HepG2 (cell line): ENCODE measurements around the gene GLB1L3. TPM values are rescaled to one million over a fixed set of nuclear protein-coding genes. Genes with fewer than 3 reads are reported as not detected.

Experiments used
- KLF16 ChIP-seq, 2 experiments: sonication (generic) in 1 of 2; formaldehyde crosslinking in 1 of 2; IDR thresholded peaks; 2 replicates each; pipeline versions ENCODE4 v1.6.1 to v1.8.0; 2016 to 2023; ENCODE audit warnings: missing genetic modification reagents in 2 of 2, missing compliant biosample characterization in 1 of 2
- KLF9 ChIP-seq: IDR thresholded peaks from 2 replicates; pipeline ENCODE4 v1.6.1; 2016; ENCODE audit warnings: low read depth
- MED13 ChIP-seq: sonication (generic); formaldehyde crosslinking; IDR thresholded peaks from 2 replicates; pipeline ENCODE4 v1.5.0; 2020; ENCODE audit warnings: missing genetic modification reagents
- PRDM10 ChIP-seq: sonication (generic); formaldehyde crosslinking; IDR thresholded peaks from 2 replicates; pipeline ENCODE4 v1.4.0; 2020; ENCODE audit warnings: low read depth, missing genetic modification reagents
- RBFOX2 ChIP-seq: fragments of 200-400 bp; formaldehyde crosslinking; IDR thresholded peaks from 2 replicates; pipeline ENCODE4 v1.6.1; 2017; ENCODE audit warnings: low read depth, mild to moderate bottlenecking, low read length
- RFX3 ChIP-seq: IDR thresholded peaks from 2 replicates; pipeline ENCODE4 v1.6.1; 2016; ENCODE audit warnings: missing biosample characterization, missing genetic modification reagents
- THAP8 ChIP-seq: sonication (generic); formaldehyde crosslinking; IDR thresholded peaks from 2 replicates; pipeline ENCODE4 v1.5.1; 2020; ENCODE audit warnings: missing genetic modification reagents, mild to moderate bottlenecking, borderline replicate concordance
- U2AF1 ChIP-seq: fragments of 200-400 bp; formaldehyde crosslinking; optimal IDR thresholded peaks from 2 replicates; pipeline ENCODE3; 2017; ENCODE audit warnings: mild to moderate bottlenecking, low read depth, low read length
- ZBTB25 ChIP-seq: IDR thresholded peaks from 2 replicates; pipeline ENCODE4 v1.6.1; 2018; ENCODE audit warnings: missing genetic modification reagents
- ZNF251 ChIP-seq: sonication (generic); formaldehyde crosslinking; IDR thresholded peaks from 2 replicates; pipeline ENCODE4 v1.9.0; 2021; ENCODE audit warnings: mild to moderate bottlenecking, missing genetic modification reagents
- ZNF367 ChIP-seq: sonication (generic); formaldehyde crosslinking; IDR thresholded peaks from 2 replicates; pipeline ENCODE4 v1.4.0; 2020; ENCODE audit warnings: missing genetic modification reagents, borderline replicate concordance
- ZNF430 ChIP-seq: sonication (generic); formaldehyde crosslinking; IDR thresholded peaks from 2 replicates; pipeline ENCODE4 v1.9.0; 2021; ENCODE audit warnings: mild to moderate bottlenecking, missing genetic modification reagents
- ZNF737 ChIP-seq: sonication (generic); formaldehyde crosslinking; IDR thresholded peaks from 2 replicates; pipeline ENCODE4 v1.5.0; 2020; ENCODE audit warnings: missing genetic modification reagents, mild to moderate bottlenecking, borderline replicate concordance
- ZNF766 ChIP-seq: sonication (generic); formaldehyde crosslinking; IDR thresholded peaks from 2 replicates; pipeline ENCODE4 v1.5.0; 2020; ENCODE audit warnings: missing genetic modification reagents, borderline replicate concordance
- ZNF839 ChIP-seq: sonication (generic); formaldehyde crosslinking; IDR thresholded peaks from 2 replicates; pipeline ENCODE4 v1.4.0; 2020; ENCODE audit warnings: missing genetic modification reagents, mild to moderate bottlenecking, borderline replicate concordance
- polyA plus RNA-seq, 8 experiments: library from polyadenylated mRNA; depleted of rRNA in 3 of 8; stranded (reverse) in 7 of 8; unstranded in 1 of 8; fragments of >200 nt; fragmentation: Illumina TruSeq in 4 of 8; extraction: Trizol in 4 of 8; gene quantifications; 2 replicates each; pipeline versions ENCODE4 v1.2.1 to v1.2.3, GENCODE V29; 2011 to 2016; ENCODE audit warnings: low read depth in 4 of 8, missing spikeins in 1 of 8, mixed read lengths in 1 of 8; ENCODE audit not compliant: insufficient read depth in 1 of 8
- total RNA-seq, 5 experiments: library from RNA; depleted of rRNA; stranded (reverse); fragments of >200 nt; fragmentation: Illumina TruSeq; extraction: Trizol; gene quantifications; 2 replicates each; pipeline ENCODE4 v1.2.3, GENCODE V29; 2016; ENCODE audit warnings: low read depth in 1 of 5
- TF ChIP-seq, protein P1 (sequence below): sonication (generic); formaldehyde crosslinking; IDR thresholded peaks from 2 replicates; pipeline ENCODE4 v1.9.0; 2021; ENCODE audit warnings: missing genetic modification reagents, mild to moderate bottlenecking, borderline replicate concordance
- TF ChIP-seq, protein P2 (sequence below): sonication (generic); formaldehyde crosslinking; IDR thresholded peaks from 2 replicates; pipeline ENCODE4 v1.4.0; 2020; ENCODE audit warnings: mild to moderate bottlenecking, missing genetic modification reagents
- TF ChIP-seq, protein P3 (sequence below): sonication (generic); formaldehyde crosslinking; IDR thresholded peaks from 2 replicates; pipeline ENCODE4 v1.4.0; 2020; ENCODE audit warnings: mild to moderate bottlenecking, missing genetic modification reagents

GLB1L3 gene
- total and polyA plus RNA-seq, 2 of the 13 experiments (the other 11 are each of a cell fraction or from before 2014, with no cell fraction given): not detected

- TF ChIP-seq RBFOX2: peak; percentile 80
- TF ChIP-seq THAP8: no peak
- TF ChIP-seq MED13 (CRISPR knock-in tag): no peak; the same call in 1 of the 2 replicates
- TF ChIP-seq ZBTB25 (CRISPR knock-in tag): peak; percentile 70; the same call in 1 of the 2 replicates
- TF ChIP-seq, protein P1, sequence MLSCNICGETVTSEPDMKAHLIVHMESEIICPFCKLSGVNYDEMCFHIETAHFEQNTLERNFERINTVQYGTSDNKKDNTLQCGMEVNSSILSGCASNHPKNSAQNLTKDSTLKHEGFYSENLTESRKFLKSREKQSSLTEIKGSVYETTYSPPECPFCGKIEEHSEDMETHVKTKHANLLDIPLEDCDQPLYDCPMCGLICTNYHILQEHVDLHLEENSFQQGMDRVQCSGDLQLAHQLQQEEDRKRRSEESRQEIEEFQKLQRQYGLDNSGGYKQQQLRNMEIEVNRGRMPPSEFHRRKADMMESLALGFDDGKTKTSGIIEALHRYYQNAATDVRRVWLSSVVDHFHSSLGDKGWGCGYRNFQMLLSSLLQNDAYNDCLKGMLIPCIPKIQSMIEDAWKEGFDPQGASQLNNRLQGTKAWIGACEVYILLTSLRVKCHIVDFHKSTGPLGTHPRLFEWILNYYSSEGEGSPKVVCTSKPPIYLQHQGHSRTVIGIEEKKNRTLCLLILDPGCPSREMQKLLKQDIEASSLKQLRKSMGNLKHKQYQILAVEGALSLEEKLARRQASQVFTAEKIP (CRISPR knock-in tag): no peak
- TF ChIP-seq ZNF766 (CRISPR knock-in tag): no peak
- TF ChIP-seq KLF9 (CRISPR knock-in tag): no peak; the same call in 1 of the 2 replicates
- TF ChIP-seq ZNF839 (CRISPR knock-in tag): no peak
- no peak for TF ChIP-seq U2AF1
- no peak for TF ChIP-seq RFX3
- TF ChIP-seq, protein P2, sequence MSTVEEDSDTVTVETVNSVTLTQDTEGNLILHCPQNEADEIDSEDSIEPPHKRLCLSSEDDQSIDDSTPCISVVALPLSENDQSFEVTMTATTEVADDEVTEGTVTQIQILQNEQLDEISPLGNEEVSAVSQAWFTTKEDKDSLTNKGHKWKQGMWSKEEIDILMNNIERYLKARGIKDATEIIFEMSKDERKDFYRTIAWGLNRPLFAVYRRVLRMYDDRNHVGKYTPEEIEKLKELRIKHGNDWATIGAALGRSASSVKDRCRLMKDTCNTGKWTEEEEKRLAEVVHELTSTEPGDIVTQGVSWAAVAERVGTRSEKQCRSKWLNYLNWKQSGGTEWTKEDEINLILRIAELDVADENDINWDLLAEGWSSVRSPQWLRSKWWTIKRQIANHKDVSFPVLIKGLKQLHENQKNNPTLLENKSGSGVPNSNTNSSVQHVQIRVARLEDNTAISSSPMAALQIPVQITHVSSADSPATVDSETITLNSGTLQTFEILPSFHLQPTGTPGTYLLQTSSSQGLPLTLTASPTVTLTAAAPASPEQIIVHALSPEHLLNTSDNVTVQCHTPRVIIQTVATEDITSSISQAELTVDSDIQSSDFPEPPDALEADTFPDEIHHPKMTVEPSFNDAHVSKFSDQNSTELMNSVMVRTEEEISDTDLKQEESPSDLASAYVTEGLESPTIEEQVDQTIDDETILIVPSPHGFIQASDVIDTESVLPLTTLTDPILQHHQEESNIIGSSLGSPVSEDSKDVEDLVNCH (CRISPR knock-in tag): no peak
- TF ChIP-seq, protein P3, sequence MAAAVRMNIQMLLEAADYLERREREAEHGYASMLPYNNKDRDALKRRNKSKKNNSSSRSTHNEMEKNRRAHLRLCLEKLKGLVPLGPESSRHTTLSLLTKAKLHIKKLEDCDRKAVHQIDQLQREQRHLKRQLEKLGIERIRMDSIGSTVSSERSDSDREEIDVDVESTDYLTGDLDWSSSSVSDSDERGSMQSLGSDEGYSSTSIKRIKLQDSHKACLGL (CRISPR knock-in tag): no peak
- no peak for TF ChIP-seq ZNF251 (CRISPR knock-in tag)
- no peak for TF ChIP-seq ZNF367 (CRISPR knock-in tag)
- TF ChIP-seq KLF16 (CRISPR knock-in tag; IDR thresholded peaks at IDR 0.05): peak in 1 of 2 experiments; percentile 77; a peak in 1 of 4 replicates
- TF ChIP-seq PRDM10 (CRISPR knock-in tag): peak; percentile 50; the same call in 1 of the 2 replicates
- TF ChIP-seq ZNF430 (CRISPR knock-in tag): no peak; the same call in 1 of the 2 replicates
- no peak for TF ChIP-seq ZNF737
Observed at GRCh38 chr11:134253188-134253993, 22.8 kb upstream of the GLB1L3 start, which contains the start of the genes ACAD8 and THYN1 (continued).
